ENCODE results near the gene THOC7.

DNA sequence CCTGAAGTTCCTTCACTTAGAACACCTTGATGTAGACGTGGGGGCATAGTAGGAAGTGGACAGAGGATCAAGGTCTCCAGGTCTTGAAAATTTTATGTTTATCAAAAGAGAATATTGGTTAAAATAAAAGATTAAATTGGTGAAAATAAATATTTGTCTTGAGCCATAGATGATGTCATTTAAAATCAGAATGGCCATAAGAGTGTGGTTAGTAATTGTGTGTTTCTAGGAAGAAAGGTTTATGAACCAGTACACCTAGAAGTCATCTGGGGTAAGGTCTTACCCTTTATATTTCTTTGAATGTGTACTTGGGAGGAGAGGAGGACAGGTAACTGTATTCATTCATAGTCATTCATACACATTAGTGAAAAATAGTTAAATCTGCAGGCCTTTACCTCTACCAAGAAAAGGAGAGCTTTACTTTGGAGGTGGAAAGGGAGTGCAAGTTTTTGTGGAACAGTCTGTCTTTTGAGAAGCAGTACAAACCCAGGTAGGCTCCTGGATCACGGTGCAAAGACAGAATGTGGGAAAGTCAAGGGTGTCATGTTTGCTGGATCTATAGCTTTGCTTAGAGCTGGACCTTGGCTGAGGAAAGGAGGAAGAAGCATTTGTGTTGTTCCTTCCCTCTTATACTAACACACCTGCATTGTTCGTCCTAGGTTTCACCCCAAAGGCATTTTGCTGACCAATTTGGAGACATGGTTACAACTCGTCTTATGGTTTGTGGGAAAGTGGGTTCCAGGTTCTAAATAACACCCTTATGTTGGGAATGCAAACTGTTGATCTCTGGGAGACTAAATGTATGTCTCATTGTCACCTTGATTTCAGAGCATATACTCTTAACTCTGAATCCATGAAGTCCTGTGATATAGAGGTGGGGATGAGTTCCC lies 42.4 kb upstream of the THOC7 start:
- TF ChIP-seq YY1 (IDR thresholded peaks at IDR 0.05; ENCODE audit: insufficient read depth, insufficient read length) (no peak), SUZ12 (IDR thresholded peaks at IDR 0.05; ENCODE audit: extremely low read depth, insufficient read depth, insufficient read length) (no peak), ZNF274 (IDR thresholded peaks at IDR 0.05; ENCODE audit: low read depth, low read length) (no peak)

Data from NT2/D1 (cell line).